H1 (cell line): ENCODE data around the gene TMEM198. TPM values are rescaled to one million over a fixed set of nuclear protein-coding genes. Genes with fewer than 3 reads are reported as not detected.

Experiments
- CTCF ChIA-PET: fragments of 300-600 bp; sonication (Branson Sonifier 250); formaldehyde crosslinking; loops from one replicate; lab custom pipeline; 2021; ENCODE audit not compliant: partially characterized antibody; lab: Charles Lee
- POLR2A ChIA-PET: fragments of 300-600 bp; sonication (Branson Sonifier 250); formaldehyde crosslinking; loops from one replicate; lab custom pipeline; 2021; ENCODE audit warnings: inconsistent platforms; ENCODE audit not compliant: partially characterized antibody; lab: Charles Lee
- DNase-seq, 2 experiments: peaks; one replicate each; pipeline versions ENCODE4 v3.0.0 to v3.0.0-alpha.2; 2010 to 2022; ENCODE audit warnings: low spot score in 2 of 2, low read depth in 1 of 2, mixed read lengths in 1 of 2
- FAIRE-seq: peaks from 2 replicates; lab custom pipeline; 2011; peaks lifted over from hg19 to GRCh38; lab: Jason Lieb, UNC
- H2AFZ ChIP-seq: 2 replicates; pipeline ENCODE4 v1.8.1; 2012; ENCODE audit warnings: low read length, inconsistent platforms
- H2AK5ac ChIP-seq: 2 replicates; pipeline ENCODE4 v1.6.1; 2013; ENCODE audit warnings: low read depth, low read length
- H2BK120ac ChIP-seq: replicated peaks from 2 replicates; pipeline ENCODE3; 2013; ENCODE audit warnings: low read depth, low read length, inconsistent platforms
- H2BK12ac ChIP-seq: 2 replicates; pipeline ENCODE4 v1.6.1; 2013; ENCODE audit warnings: low read depth, low read length
- H2BK15ac ChIP-seq: 2 replicates; pipeline ENCODE4 v1.6.1; 2013; ENCODE audit warnings: low read length
- H2BK20ac ChIP-seq: 2 replicates; pipeline ENCODE4 v1.6.1; 2013; ENCODE audit warnings: low read length
- H2BK5ac ChIP-seq: 2 replicates; pipeline ENCODE4 v1.6.1; 2013; ENCODE audit warnings: low read depth, low read length
- H3K14ac ChIP-seq: 2 replicates; pipeline ENCODE4 v1.6.1; 2013; ENCODE audit warnings: inconsistent platforms; ENCODE audit not compliant: insufficient read length
- H3K18ac ChIP-seq: 2 replicates; pipeline ENCODE4 v1.6.1; 2013; ENCODE audit warnings: low read length; ENCODE audit errors: extremely low read depth
- H3K23ac ChIP-seq: 2 replicates; pipeline ENCODE4 v1.6.1; 2013; ENCODE audit warnings: inconsistent platforms; ENCODE audit not compliant: insufficient read length
- H3K23me2 ChIP-seq: 2 replicates; pipeline ENCODE4 v1.6.1; 2013; ENCODE audit warnings: low read depth, low read length
- H3K27ac ChIP-seq: 2 replicates; pipeline ENCODE4 v1.6.1; 2011; ENCODE audit warnings: low read depth, low read length, inconsistent platforms
- H3K27me3 ChIP-seq, 4 experiments: replicated peaks in 1 of 4; 1 replicate in 1 of 4; 2 replicates in 3 of 4; pipeline versions ENCODE4 v1.6.1 to v1.8.1; 2011 to 2013; ENCODE audit warnings: low read length in 3 of 4, mild to moderate bottlenecking in 3 of 4, inconsistent platforms in 2 of 4, mixed read lengths in 2 of 4, moderate library complexity in 1 of 4; ENCODE audit not compliant: control insufficient read depth in 3 of 4, insufficient read depth in 3 of 4; ENCODE audit errors: extremely low read depth in 1 of 4
- H3K36me3 ChIP-seq, 4 experiments: 2 replicates each; pipeline versions ENCODE4 v1.6.1 to v1.8.1; 2011 to 2013; ENCODE audit warnings: mild to moderate bottlenecking in 4 of 4, low read length in 3 of 4, moderate library complexity in 2 of 4, control low read depth in 1 of 4, inconsistent platforms in 1 of 4; ENCODE audit not compliant: insufficient read depth in 4 of 4, control insufficient read depth in 2 of 4
- H3K4ac ChIP-seq: replicated peaks from 2 replicates; pipeline ENCODE3; 2013; ENCODE audit warnings: low read length, low read depth, mixed read lengths, inconsistent platforms; ENCODE audit not compliant: insufficient read length
- H3K4me1 ChIP-seq, 4 experiments: replicated peaks in 1 of 4; 1 replicate in 1 of 4; 2 replicates in 3 of 4; pipeline versions ENCODE4 v1.6.1 to v1.8.1; 2011 to 2013; ENCODE audit warnings: low read length in 3 of 4, inconsistent platforms in 2 of 4, mixed read lengths in 1 of 4; ENCODE audit not compliant: insufficient read depth in 4 of 4, control insufficient read depth in 3 of 4
- H3K4me2 ChIP-seq, 2 experiments: 2 replicates each; pipeline versions ENCODE4 v1.6.1 to v1.8.1; 2011 to 2013; ENCODE audit warnings: low read depth in 2 of 2, low read length in 2 of 2, control low read depth in 1 of 2, inconsistent platforms in 1 of 2, mild to moderate bottlenecking in 1 of 2; ENCODE audit not compliant: insufficient read depth in 1 of 2
- H3K4me3 ChIP-seq, 4 experiments: fragments of 200-600, 300-600 bp in 1 of 4; sonication (generic), shearing (Covaris generic), sonication (Bioruptor Twin) in 1 of 4; 2 replicates each; pipeline versions ENCODE4 v1.5.1 to v1.8.1; 2011 to 2016; ENCODE audit warnings: low read length in 4 of 4, low read depth in 3 of 4, control low read depth in 2 of 4, inconsistent platforms in 2 of 4, mild to moderate bottlenecking in 2 of 4, mixed read lengths in 1 of 4, moderate library complexity in 1 of 4; ENCODE audit not compliant: insufficient read depth in 2 of 4; ENCODE audit errors: extremely low read depth in 1 of 4
- H3K56ac ChIP-seq: replicated peaks from 2 replicates; pipeline ENCODE3; 2013; ENCODE audit warnings: low read depth, mild to moderate bottlenecking, mixed read lengths, low read length, inconsistent platforms; ENCODE audit not compliant: insufficient read length
- H3K79me1 ChIP-seq: 2 replicates; pipeline ENCODE4 v1.6.1; 2013; ENCODE audit warnings: low read depth, low read length, control low read depth
- H3K79me2 ChIP-seq, 2 experiments: 2 replicates each; pipeline versions ENCODE4 v1.6.1 to v1.8.1; 2012 to 2013; ENCODE audit warnings: low read length in 2 of 2, mild to moderate bottlenecking in 2 of 2, inconsistent platforms in 1 of 2; ENCODE audit not compliant: insufficient read depth in 2 of 2, control insufficient read depth in 1 of 2
- H3K9ac ChIP-seq, 4 experiments: replicated peaks in 1 of 4; 1 replicate in 1 of 4; 2 replicates in 3 of 4; pipeline versions ENCODE4 v1.6.1 to v1.8.1; 2011 to 2013; ENCODE audit warnings: low read depth in 3 of 4, low read length in 3 of 4, control low read depth in 2 of 4, mild to moderate bottlenecking in 2 of 4, moderate library complexity in 2 of 4, inconsistent platforms in 1 of 4; ENCODE audit errors: extremely low read depth in 1 of 4
- H3K9me3 ChIP-seq, 2 experiments: 2 replicates each; pipeline versions ENCODE4 v1.6.1 to v1.8.1; 2012 to 2013; ENCODE audit warnings: mild to moderate bottlenecking in 2 of 2, moderate library complexity in 2 of 2, control low read depth in 1 of 2, inconsistent platforms in 1 of 2, low read depth in 1 of 2, low read length in 1 of 2, mixed read lengths in 1 of 2; ENCODE audit not compliant: insufficient read depth in 2 of 2
- H4K20me1 ChIP-seq, 2 experiments: replicated peaks in 1 of 2; 2 replicates each; pipeline versions ENCODE3 to v1.8.1; 2011 to 2013; ENCODE audit warnings: inconsistent platforms in 2 of 2, low read length in 2 of 2, mild to moderate bottlenecking in 1 of 2; ENCODE audit not compliant: insufficient read depth in 2 of 2, control insufficient read depth in 1 of 2
- H4K5ac ChIP-seq: 2 replicates; pipeline ENCODE4 v1.6.1; 2013; ENCODE audit warnings: low read length, low read depth, mixed read lengths, inconsistent platforms; ENCODE audit not compliant: insufficient read length
- H4K8ac ChIP-seq: 2 replicates; pipeline ENCODE4 v1.8.0; 2013; ENCODE audit warnings: mild to moderate bottlenecking, moderate library complexity, low read length, inconsistent platforms; ENCODE audit not compliant: insufficient read depth; ENCODE audit errors: extremely low read depth
- H4K91ac ChIP-seq: replicated peaks from 2 replicates; pipeline ENCODE3; 2013; ENCODE audit warnings: low read length, mixed read lengths, inconsistent platforms; ENCODE audit not compliant: insufficient read length
- BCL11A ChIP-seq, 2 experiments: IDR thresholded peaks; one replicate each; pipeline ENCODE4 v1.6.1; 2011; ENCODE audit warnings: low read depth in 2 of 2, low read length in 2 of 2, mild to moderate bottlenecking in 2 of 2
- CTCF ChIP-seq, 3 experiments: IDR thresholded peaks; 1 replicate in 2 of 3; 2 replicates in 1 of 3; pipeline versions ENCODE4 v1.5.1 to v1.6.1; 2011; ENCODE audit warnings: low read length in 3 of 3, mild to moderate bottlenecking in 3 of 3, inconsistent platforms in 2 of 3, low read depth in 1 of 3, moderate library complexity in 1 of 3; ENCODE audit not compliant: insufficient read depth in 1 of 3; ENCODE audit errors: control extremely low read depth in 1 of 3
- JUN ChIP-seq: IDR thresholded peaks from 2 replicates; pipeline ENCODE4 v1.6.1; 2011; ENCODE audit warnings: low read depth, mild to moderate bottlenecking, improper control_type of control experiment, low read length
- POLR2A ChIP-seq, 2 experiments: IDR thresholded peaks; 1 replicate in 1 of 2; 2 replicates in 1 of 2; pipeline ENCODE4 v1.6.1; 2011; ENCODE audit warnings: low read depth in 2 of 2, low read length in 2 of 2, mild to moderate bottlenecking in 2 of 2; ENCODE audit errors: control extremely low read depth in 1 of 2
- RFX5 ChIP-seq: IDR thresholded peaks from 2 replicates; pipeline ENCODE4 v1.6.1; 2011; ENCODE audit warnings: low read depth, low read length, improper control_type of control experiment, borderline replicate concordance
- SAP30 ChIP-seq: fragments of 300-600 bp; sonication (generic); IDR thresholded peaks from 2 replicates; pipeline ENCODE4 v1.7.1; 2012; ENCODE audit warnings: low read length, moderate library complexity, mild to moderate bottlenecking, inconsistent platforms; ENCODE audit not compliant: insufficient read depth, insufficient replicate concordance
- TAF1 ChIP-seq: IDR thresholded peaks from 2 replicates; pipeline ENCODE4 v1.6.1; 2011; ENCODE audit warnings: mild to moderate bottlenecking, low read depth, low read length
- TCF12 ChIP-seq: IDR thresholded peaks from 2 replicates; pipeline ENCODE4 v1.6.1; 2011; ENCODE audit warnings: low read depth, mild to moderate bottlenecking, low read length
- WGBS, 2 experiments: shearing (Covaris generic) in 1 of 2; methylation state at CpG; one replicate each; pipeline versions ENCODE4 v1.1.6 to v1.1.7; 2013 to 2015; ENCODE audit warnings: low lambda C conversion rate in 2 of 2, mixed read lengths in 2 of 2, inconsistent platforms in 1 of 2, low coverage in 1 of 2, missing lambda C conversion rate in 1 of 2; ENCODE audit not compliant: insufficient replicate concordance in 2 of 2, insufficient coverage in 1 of 2, insufficient read length in 1 of 2; ENCODE audit errors: extremely low coverage in 1 of 2, missing lambda C conversion rate in 1 of 2; 5-methylcytosine and 5-hydroxymethylcytosine counted together
- polyA plus RNA-seq, 7 experiments: library from polyadenylated mRNA; depleted of rRNA in 3 of 7; stranded (reverse) in 5 of 7; unstranded in 2 of 7; fragments of >200 nt in 5 of 7; fragments of 200-250 nt in 2 of 7; gene quantifications; 1 replicate in 5 of 7; 2 replicates in 1 of 7; 4 replicates in 1 of 7; pipeline versions ENCODE4 v1.2.1 to v1.2.3, GENCODE V29; 2011 to 2013; ENCODE audit warnings: missing spikeins in 2 of 7, mixed read lengths in 2 of 7
- total RNA-seq: library from RNA; stranded (reverse); fragmentation: NEBNext Ultra II Directional; extraction: Animal tissue kit (Norgen Biotek cat#: 25700); gene quantifications from 2 replicates; pipeline ENCODE4 v1.2.1, GENCODE V29; 2021

The TMEM198 gene
- total and polyA plus RNA-seq, 2 of the 8 experiments (the other 6 are each of a cell fraction or from before 2014, with no cell fraction given) = 10.2 to 10.4 TPM

GRCh38 chr2:219572237-219573001, 28.6 kb downstream of the TMEM198 start, which contains the start of gene INHA:
INHA (plus strand) TSS chr2:219572310; CDS start chr2:219572375, 65 bp downstream.
- WGBS, 2 experiments = 89% methylated on average over 12 of the region's 13 CpGs; no CpG with 5 or more reads in 1 of the 2 experiments
- Histone ChIP-seq H3K4ac (peak within 1 kb of the TSS; percentile 81), H3K23ac (no peak within 1 kb of the TSS), H3K36me3 (peaks cover 0 to 16% (median 4%) of the 10 kb centered on the region in 4 experiments; a peak in 3 of 8 replicates), H2BK20ac (peak within 1 kb of the TSS; percentile 77; the same call in 1 of the 2 replicates), H3K4me3 (peak within 1 kb of the TSS; percentile 21 to 74 (median 48)), H3K9me3 (peaks cover 0 to 8% of the 10 kb centered on the region in 2 experiments; a peak in 1 of 4 replicates), H3K18ac (peak within 1 kb of the TSS; percentile 95), H3K79me1 (no peaks in the 10 kb centered on the region), H2AFZ (no peak within 1 kb of the TSS), H3K56ac (peak within 1 kb of the TSS; percentile 24), H3K14ac (no peak within 1 kb of the TSS), H3K9ac (peak within 1 kb of the TSS in 1 of 4 experiments; percentile 25; a peak in 2 of 7 replicates), H4K8ac (no peak within 1 kb of the TSS; the same call in 1 of the 2 replicates), H2BK12ac (peak within 1 kb of the TSS; percentile 99), H3K27me3 (peaks cover 0 to 2% (median 0%) of the 10 kb centered on the region in 4 experiments; a peak in 2 of 7 replicates), H2BK5ac (peak within 1 kb of the TSS; percentile 97), H2AK5ac (peak within 1 kb of the TSS; percentile 94; the same call in 1 of the 2 replicates), H2BK15ac (peak within 1 kb of the TSS; percentile 100), H3K27ac (peak within 1 kb of the TSS; percentile 38; the same call in 1 of the 2 replicates), H4K20me1 (no peaks in the 10 kb centered on the region), H3K4me1 (peaks cover 7 to 34% (median 27%) of the 10 kb centered on the region in 4 experiments), H3K23me2 (peaks cover 10% of the 10 kb centered on the region; the same call in 1 of the 2 replicates), H3K4me2 (peak within 1 kb of the TSS; percentile 67 to 70), H3K79me2 (peaks cover 0 to 7% of the 10 kb centered on the region in 2 experiments; a peak in 2 of 4 replicates), H4K91ac (peak within 1 kb of the TSS; percentile 71), H4K5ac (peak within 1 kb of the TSS; percentile 79), H2BK120ac (peak within 1 kb of the TSS; percentile 9)
- FAIRE-seq = no peak
- DNase-seq = no peak
- ChIA-PET POLR2A (interaction anchor here (1.1 to 18.6 kb wide), 9 partner anchors 13 to 43 kb away, joined by 3 to 293 read pairs (median 7); partner anchors contain the start of genes CHPF, STK11IP and TMEM198), CTCF (interaction anchor here (0.6 to 2.9 kb wide), 13 partner anchors 12 to 190 kb away, joined by 3 to 34 read pairs (median 5); partner anchors contain the start of genes SLC4A3 and TMEM198)
- TF ChIP-seq POLR2A (IDR thresholded peaks at IDR 0.05; ENCODE audit: control extremely low read depth in 1 of 2, low read depth in 2 of 2, low read length in 2 of 2) = no peak
- no peak for TF ChIP-seq TAF1
- no peak for TF ChIP-seq SAP30
- TF ChIP-seq RFX5 = no peak
- TF ChIP-seq TCF12 = no peak
- no peak for TF ChIP-seq BCL11A (IDR thresholded peaks at IDR 0.05; ENCODE audit: low read depth in 2 of 2, low read length in 2 of 2)
- TF ChIP-seq CTCF (IDR thresholded peaks at IDR 0.05; ENCODE audit: control extremely low read depth in 1 of 3, insufficient read depth in 1 of 3, low read depth in 1 of 3, low read length in 3 of 3) = no peak
- no peak for TF ChIP-seq JUN
